ENCODE data around the gene CCL20. TPM values are rescaled to one million over a fixed set of nuclear protein-coding genes. Genes with fewer than 3 reads are reported as not detected.

The CCL20 gene, protein sequence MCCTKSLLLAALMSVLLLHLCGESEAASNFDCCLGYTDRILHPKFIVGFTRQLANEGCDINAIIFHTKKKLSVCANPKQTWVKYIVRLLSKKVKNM
- total RNA-seq, result 0.88 and 14.0 TPM in 2 replicates

GRCh38 chr2:227813562-227814353 is at the start of gene CCL20:
Gene CCL20, plus strand, starts transcription at chr2:227813842. Its CDS starts 70 bp downstream, at chr2:227813912.

Other genes starting within 250 kb of the CCL20 start
- gene SCYGR2, start 214.9 kb upstream of the CCL20 start, total RNA-seq, result not detected in 2 replicates
- gene SCYGR3, start 199.0 kb upstream of the CCL20 start, total RNA-seq, result not detected in 2 replicates
- not detected in 2 replicates for gene SCYGR4, start 196.3 kb upstream of the CCL20 start, total RNA-seq
- gene SCYGR5, start 147.0 kb upstream of the CCL20 start, total RNA-seq, result not detected in 2 replicates
- gene SLC19A3, start 95.8 kb upstream of the CCL20 start, total RNA-seq, result 1.0 and 1.9 TPM in 2 replicates
- not detected in 2 replicates for gene SCYGR6, start 89.1 kb upstream of the CCL20 start, total RNA-seq
- gene SCYGR7, start 85.5 kb upstream of the CCL20 start, total RNA-seq, result not detected in 2 replicates
- not detected in 2 replicates for gene SCYGR8, start 67.9 kb upstream of the CCL20 start, total RNA-seq
- 0.32 and 1.8 TPM in 2 replicates for gene DAW1, start 57.8 kb downstream of the CCL20 start, total RNA-seq